ENCODE data around the gene CLIC6.
"Not testable (repeated sequence)": the region's sequence is repeated elsewhere in the genome, so short reads cannot be mapped to it uniquely, and the experiment has no call there.

Gene CLIC6

GRCh38 chr21:34695434-34695833 lies 26.6 kb downstream of the CLIC6 start:
- DNase-seq: no peak

GRCh38 chr21:34696121-34696520 lies 27.3 kb downstream of the CLIC6 start:
- DNase-seq: no peak

- no peak for DNase-seq
These were observed 29.0 kb downstream of the CLIC6 start for GRCh38 chr21:34697826-34698225.

GRCh38 chr21:34698270-34699015 lies 29.6 kb downstream of the CLIC6 start:
- no peak for DNase-seq

GRCh38 chr21:34700605-34701004 lies 31.8 kb downstream of the CLIC6 start:
- no peak for DNase-seq

- DNase-seq: no peak
These were observed 32.9 kb downstream of the CLIC6 start for GRCh38 chr21:34701726-34702125.

- DNase-seq: no peak
These were observed 33.8 kb downstream of the CLIC6 start for GRCh38 chr21:34702341-34703170.

- DNase-seq: no peak
These were observed 34.8 kb downstream of the CLIC6 start for GRCh38 chr21:34703571-34703970.

- no peak for DNase-seq
These were observed 35.3 kb downstream of the CLIC6 start for GRCh38 chr21:34704119-34704518.

- no peak for DNase-seq
These were observed 36.2 kb downstream of the CLIC6 start for GRCh38 chr21:34705011-34705410.

GRCh38 chr21:34706337-34706736 lies 37.5 kb downstream of the CLIC6 start:
- no peak for DNase-seq

- peak; percentile 68 for DNase-seq
These were observed 39.1 kb downstream of the CLIC6 start for GRCh38 chr21:34707876-34708325.

- no peak for DNase-seq
These were observed 44.8 kb downstream of the CLIC6 start for GRCh38 chr21:34713621-34714020.

- no peak for DNase-seq
These were observed 46.7 kb downstream of the CLIC6 start for GRCh38 chr21:34715518-34715917.

GRCh38 chr21:34715985-34716596 lies 47.3 kb downstream of the CLIC6 start:
- no peak for DNase-seq

GRCh38 chr21:34718529-34718928 lies 49.7 kb downstream of the CLIC6 start:
- not testable (repeated sequence) for DNase-seq

GRCh38 chr21:34722684-34723300 lies 54.0 kb downstream of the CLIC6 start:
- peak; percentile 38 for DNase-seq

- no peak for DNase-seq
These were observed 55.5 kb downstream of the CLIC6 start for GRCh38 chr21:34724131-34724856.

- no peak for DNase-seq
These were observed 56.0 kb downstream of the CLIC6 start for GRCh38 chr21:34724857-34725195.

GRCh38 chr21:34726627-34727337 lies 58.0 kb downstream of the CLIC6 start:
- DNase-seq: no peak

- no peak for DNase-seq
These were observed 59.7 kb downstream of the CLIC6 start for GRCh38 chr21:34728479-34728878.

- DNase-seq: no peak
These were observed 61.4 kb downstream of the CLIC6 start for GRCh38 chr21:34730194-34730593.

Data from stimulated activated CD4-positive, alpha-beta T cell treated with anti-CD3 and anti-CD28 coated beads, Interleukin-15, amount 100 ng/mL, for 24 hours (primary cell).